Fibroblast of the aortic adventitia (primary cell): ENCODE data around the gene ANAPC10. TPM values are rescaled to one million over a fixed set of nuclear protein-coding genes. Genes with fewer than 3 reads are reported as not detected.

Experiments
- DNase-seq: peaks from one replicate; pipeline ENCODE4 v3.0.0-alpha.2; 2010; ENCODE audit warnings: low read depth
- H3K4me3 ChIP-seq: 2 replicates; pipeline ENCODE4 v1.5.1; 2011; ENCODE audit warnings: low read depth, mild to moderate bottlenecking, control low read depth, low read length, moderate library complexity
- total RNA-seq: library from RNA; depleted of rRNA; stranded (reverse); fragments of >200 nt; gene quantifications from 2 replicates; pipeline ENCODE4 v1.2.3, GENCODE V29; 2012; ENCODE audit warnings: low replicate concordance
- TF ChIP-seq, protein P1 (sequence below): IDR thresholded peaks from 2 replicates; pipeline ENCODE4 v1.5.1; 2011; ENCODE audit warnings: mild to moderate bottlenecking, low read length, control low read depth, inconsistent platforms; ENCODE audit not compliant: insufficient read depth

The ANAPC10 gene
- total RNA-seq, 1 donor = 33.0 TPM

DNA sequence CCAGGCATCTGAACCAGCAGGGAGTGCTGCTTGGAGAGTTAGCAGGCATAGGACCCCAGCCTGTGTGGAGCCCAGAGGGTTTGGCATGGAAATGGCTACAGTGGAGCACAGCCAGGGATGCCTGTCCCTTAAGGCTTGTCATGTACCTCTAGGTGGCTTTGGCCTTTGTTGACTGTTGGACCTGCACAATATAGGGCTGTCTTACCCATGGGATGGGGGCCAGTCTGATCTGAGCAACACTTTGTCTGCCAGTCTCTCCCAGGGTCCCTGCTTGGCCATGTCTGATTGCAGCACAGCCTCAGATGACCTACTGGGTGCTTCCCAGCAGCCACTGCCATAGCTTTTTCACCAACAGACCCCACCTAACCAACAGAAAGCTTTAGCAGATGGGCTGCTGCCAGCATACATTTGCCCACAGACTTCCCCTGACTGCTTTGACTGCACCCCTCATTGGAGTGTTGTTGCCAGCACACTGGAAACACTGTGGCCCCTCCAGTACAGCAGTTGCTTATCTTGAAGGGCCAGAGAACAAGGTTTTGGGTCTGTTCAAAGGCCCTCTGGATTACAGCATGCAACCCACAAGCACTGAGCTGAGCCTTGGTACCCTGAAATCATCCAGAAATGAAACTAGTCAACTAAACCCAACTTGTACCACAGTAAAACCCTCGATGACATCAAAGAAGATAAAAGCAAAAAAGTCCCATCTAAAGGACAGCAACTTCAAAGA, 22.1 kb downstream of the ANAPC10 start:
- TF ChIP-seq, protein P1, sequence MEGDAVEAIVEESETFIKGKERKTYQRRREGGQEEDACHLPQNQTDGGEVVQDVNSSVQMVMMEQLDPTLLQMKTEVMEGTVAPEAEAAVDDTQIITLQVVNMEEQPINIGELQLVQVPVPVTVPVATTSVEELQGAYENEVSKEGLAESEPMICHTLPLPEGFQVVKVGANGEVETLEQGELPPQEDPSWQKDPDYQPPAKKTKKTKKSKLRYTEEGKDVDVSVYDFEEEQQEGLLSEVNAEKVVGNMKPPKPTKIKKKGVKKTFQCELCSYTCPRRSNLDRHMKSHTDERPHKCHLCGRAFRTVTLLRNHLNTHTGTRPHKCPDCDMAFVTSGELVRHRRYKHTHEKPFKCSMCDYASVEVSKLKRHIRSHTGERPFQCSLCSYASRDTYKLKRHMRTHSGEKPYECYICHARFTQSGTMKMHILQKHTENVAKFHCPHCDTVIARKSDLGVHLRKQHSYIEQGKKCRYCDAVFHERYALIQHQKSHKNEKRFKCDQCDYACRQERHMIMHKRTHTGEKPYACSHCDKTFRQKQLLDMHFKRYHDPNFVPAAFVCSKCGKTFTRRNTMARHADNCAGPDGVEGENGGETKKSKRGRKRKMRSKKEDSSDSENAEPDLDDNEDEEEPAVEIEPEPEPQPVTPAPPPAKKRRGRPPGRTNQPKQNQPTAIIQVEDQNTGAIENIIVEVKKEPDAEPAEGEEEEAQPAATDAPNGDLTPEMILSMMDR = no peak
- H3K4me3 ChIP-seq = no peak overlapping the region
- DNase-seq = no peak

DNA sequence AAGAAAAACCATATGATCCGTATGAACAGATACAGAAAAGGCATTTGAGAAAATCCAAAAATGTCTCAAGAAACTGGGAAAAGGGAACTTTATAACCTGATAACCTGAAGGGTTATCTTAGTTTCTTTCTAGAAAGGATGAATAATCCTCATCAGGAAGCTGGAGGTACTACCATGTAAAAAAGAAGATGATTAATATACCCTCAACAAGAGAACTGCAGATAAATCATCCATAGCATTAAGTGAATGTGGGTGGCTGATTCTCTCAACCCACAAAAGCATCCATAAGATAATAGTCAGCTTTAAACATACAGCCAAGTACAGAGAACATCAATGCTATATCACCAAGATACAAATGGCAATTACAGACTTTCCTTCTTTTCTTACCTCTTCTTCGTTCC, 26.4 kb downstream of the ANAPC10 start:
- no peak for DNase-seq
- TF ChIP-seq, protein P1 = no peak
- no peak overlapping the region for H3K4me3 ChIP-seq

DNA sequence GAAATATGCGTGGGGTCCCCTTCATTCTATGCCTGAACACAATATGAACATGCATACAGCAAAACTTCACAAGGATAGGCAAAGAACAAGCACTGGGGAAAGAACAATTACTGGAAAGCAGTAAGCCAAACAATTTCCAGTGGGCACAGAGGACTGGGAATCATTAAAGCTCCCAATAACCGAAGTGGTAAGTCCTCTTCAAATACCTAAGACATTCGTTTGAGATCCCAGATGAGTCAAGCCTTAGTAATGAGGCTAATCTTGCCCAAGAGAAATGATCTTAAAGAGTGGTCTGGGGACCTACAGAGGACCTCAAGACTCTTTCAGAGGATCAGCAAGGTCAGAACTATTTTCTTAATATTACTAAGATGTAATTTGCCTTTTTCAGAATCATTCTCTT, 28.6 kb downstream of the ANAPC10 start:
- peak; percentile 32 for DNase-seq
- H3K4me3 ChIP-seq = no peak overlapping the region
- TF ChIP-seq, protein P1 = no peak

DNA sequence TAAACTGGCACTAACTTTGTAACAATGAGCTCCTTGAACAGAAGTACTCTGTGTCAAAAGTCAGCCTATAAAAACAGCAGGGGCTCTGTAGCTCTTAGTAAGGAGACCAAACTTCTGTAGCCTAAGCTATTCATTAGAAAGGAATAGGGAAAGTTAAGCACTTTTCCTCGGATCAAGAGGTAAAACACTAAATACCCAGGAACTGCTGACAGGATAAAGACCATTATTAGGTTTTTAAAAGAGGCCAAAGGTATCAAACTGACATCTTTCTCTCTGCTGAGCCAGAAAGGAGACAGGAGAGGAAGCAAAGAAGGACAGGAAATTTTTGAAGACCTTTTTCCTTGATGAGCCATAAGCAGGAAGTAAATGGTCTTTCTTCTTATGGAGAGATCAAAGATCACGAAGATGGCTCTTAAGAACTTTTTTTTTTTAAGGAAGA, 31.9 kb downstream of the ANAPC10 start:
- no peak overlapping the region for H3K4me3 ChIP-seq
- TF ChIP-seq, protein P1 = no peak
- no peak for DNase-seq

DNA sequence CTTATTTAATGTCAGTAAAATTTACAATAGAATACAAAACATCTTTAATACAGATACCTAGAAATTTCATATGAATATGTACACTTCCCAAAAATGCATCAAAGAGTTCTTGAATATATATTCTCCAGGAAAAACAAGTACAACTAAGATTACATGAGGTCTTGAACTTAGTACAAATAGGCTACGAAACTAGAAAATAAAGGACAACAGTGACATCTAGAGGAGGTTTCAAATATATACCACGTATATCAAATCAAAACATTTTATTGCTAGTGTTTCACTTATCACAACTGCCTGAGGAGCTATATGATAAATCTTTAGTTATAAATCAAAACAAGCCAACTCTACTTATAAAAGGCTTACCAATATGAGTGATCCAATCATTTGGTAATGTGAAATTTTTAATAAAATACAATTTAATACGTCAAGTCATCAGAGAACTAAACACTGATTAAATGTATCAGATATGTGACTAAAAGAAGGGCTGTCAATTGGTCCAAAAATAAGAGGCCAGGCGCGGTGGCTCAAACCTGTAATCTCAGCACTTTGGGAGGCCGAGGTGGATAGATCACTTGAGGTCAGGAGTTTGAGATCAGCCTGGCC, 36.6 kb downstream of the ANAPC10 start:
- peak; percentile 85 for DNase-seq
- no peak overlapping the region for H3K4me3 ChIP-seq
- TF ChIP-seq, protein P1 = peak; percentile 38

DNA sequence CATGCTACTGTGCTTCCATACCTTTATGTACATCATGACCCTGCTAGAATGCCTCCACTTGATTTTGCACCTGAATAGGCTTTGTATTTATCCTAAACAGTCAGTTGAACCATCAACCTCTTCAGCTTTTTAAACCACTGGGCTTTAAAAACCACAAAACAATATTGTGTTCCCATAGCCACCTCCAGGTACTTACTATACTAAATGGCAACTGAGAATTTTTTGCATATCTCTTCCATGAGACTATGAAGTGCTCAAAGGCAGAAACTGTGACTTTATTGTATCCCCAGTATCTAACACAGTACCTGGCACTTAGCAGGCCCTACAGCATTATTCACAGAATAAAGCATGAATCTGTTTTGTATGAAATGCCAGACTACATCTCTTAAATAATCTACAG, 39.7 kb downstream of the ANAPC10 start:
- H3K4me3 ChIP-seq = no peak overlapping the region
- no peak for DNase-seq
- TF ChIP-seq, protein P1 = no peak
